Lower leg skin (tissue), 4 donors: Measurements from ENCODE around the gene CPVL. TPM values are rescaled to one million over a fixed set of nuclear protein-coding genes. Genes with fewer than 3 reads are reported as not detected.
A peak's percentile ranks its signal among the peaks of the same experiment; 100 is the strongest.

Source experiments
- DNase-seq, 2 donors: peaks; one replicate each; pipeline ENCODE4 v3.0.0-alpha.2; 2019; ENCODE audit warnings: low spot score in 2 of 2
- H3K4me3 ChIP-seq: fragments of 200-600 bp; sonication (generic); 2 replicates; pipeline ENCODE4 v1.5.1; 2017; ENCODE audit warnings: mild to moderate bottlenecking, low read depth; ENCODE audit not compliant: poor library complexity, severe bottlenecking
- POLR2A ChIP-seq, 2 donors: fragments of 450-650 bp; IDR thresholded peaks; one replicate each; pipeline ENCODE4 v1.6.1; 2016 to 2017; ENCODE audit warnings: antibody characterized with exemption in 2 of 2, mild to moderate bottlenecking in 1 of 2, moderate library complexity in 1 of 2
- WGBS, 2 donors: methylation state at CpG; one replicate each; pipeline ENCODE4 v1.1.5; 2018; 5-methylcytosine and 5-hydroxymethylcytosine counted together
- intact Hi-C: fragments of 100-400 bp; cut with DNase I; formaldehyde crosslinking; loops from one replicate; pipeline ENCODE4 v1.15.0; 2023; ENCODE audit warnings: low total_unique reads
- total RNA-seq, 4 donors: library from RNA; depleted of rRNA; stranded (reverse); fragments of >200 nt; gene quantifications; one replicate each; pipeline ENCODE4 v1.1.0, GENCODE V29; 2016
- TF ChIP-seq, protein P1 (sequence below), 3 donors: fragments of 450-650 bp; IDR thresholded peaks; one replicate each; pipeline ENCODE4 v1.5.1; 2016; ENCODE audit warnings: antibody characterized with exemption in 3 of 3, mild to moderate bottlenecking in 3 of 3, moderate library complexity in 2 of 3

The CPVL gene
- total RNA-seq, 4 donors from 2014 or later, result 8.8 to 17.5 (median 12.6) TPM

DNA sequence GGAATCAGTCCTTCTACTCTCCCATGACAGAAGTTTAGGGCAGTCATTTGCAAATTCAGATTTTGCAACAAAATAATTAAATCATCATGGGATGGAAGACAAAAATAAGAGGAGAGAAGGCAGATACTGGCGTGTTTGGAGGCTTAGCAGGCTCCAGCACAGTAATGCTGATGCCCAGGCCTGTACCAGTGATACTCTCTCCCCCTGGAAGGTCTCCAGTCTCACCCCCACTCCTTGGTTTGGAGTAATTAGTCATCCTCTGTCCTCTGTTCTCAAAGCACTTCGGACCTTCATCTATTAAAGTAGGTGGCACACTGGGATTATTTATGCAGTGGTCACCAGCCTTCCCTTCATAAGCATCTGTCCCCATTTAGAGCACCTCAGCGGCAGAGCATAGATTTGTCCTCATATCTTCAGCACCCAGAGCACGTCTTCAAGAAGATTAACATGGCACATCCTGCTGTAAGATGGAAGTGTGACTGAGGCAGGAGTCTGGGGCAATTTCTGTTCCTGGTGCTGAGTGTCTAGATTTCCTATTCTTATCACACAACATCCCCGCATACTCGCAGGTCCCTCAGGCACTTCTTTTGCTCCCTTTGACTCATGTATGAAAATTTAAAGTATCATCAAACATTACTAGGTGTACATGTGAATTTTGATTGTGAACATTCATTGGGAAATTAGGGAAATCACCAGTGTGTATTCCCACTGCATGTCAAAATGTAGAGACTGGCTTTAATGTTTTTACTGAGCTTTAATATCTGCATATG is 156.9 kb downstream of the CPVL start:
- no peak for TF ChIP-seq POLR2A (IDR thresholded peaks at IDR 0.05)
- TF ChIP-seq, protein P1, sequence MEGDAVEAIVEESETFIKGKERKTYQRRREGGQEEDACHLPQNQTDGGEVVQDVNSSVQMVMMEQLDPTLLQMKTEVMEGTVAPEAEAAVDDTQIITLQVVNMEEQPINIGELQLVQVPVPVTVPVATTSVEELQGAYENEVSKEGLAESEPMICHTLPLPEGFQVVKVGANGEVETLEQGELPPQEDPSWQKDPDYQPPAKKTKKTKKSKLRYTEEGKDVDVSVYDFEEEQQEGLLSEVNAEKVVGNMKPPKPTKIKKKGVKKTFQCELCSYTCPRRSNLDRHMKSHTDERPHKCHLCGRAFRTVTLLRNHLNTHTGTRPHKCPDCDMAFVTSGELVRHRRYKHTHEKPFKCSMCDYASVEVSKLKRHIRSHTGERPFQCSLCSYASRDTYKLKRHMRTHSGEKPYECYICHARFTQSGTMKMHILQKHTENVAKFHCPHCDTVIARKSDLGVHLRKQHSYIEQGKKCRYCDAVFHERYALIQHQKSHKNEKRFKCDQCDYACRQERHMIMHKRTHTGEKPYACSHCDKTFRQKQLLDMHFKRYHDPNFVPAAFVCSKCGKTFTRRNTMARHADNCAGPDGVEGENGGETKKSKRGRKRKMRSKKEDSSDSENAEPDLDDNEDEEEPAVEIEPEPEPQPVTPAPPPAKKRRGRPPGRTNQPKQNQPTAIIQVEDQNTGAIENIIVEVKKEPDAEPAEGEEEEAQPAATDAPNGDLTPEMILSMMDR (IDR thresholded peaks at IDR 0.05), result no peak
- whole genome bisulfite sequencing, 2 donors, result 68 to 73% methylated on average over 6 of the region's 6 CpGs
- intact Hi-C loops, result no loop called here
- no peak overlapping the region for H3K4me3 ChIP-seq
- DNase-seq, result no peak

DNA sequence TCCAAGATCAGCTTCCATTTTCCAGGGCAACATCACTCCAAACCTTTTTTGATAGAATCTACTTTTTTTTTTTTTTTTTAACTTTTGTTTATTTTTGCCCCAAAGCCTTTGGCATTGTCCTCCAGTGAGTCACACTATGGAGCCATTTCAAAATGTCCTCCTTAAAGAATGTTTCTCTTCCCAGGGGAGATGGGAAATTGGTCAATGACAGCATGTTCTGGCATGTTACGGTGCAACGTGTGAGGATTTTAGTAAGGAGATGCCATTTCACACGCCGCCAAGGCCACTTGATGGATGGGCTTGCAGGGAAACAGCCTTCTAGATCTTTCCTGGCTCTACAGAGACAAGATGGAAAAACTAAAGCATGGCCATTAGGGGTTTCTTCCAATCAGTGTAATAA is 157.5 kb downstream of the CPVL start:
- peak; percentile 81 to 86 for DNase-seq
- TF ChIP-seq, protein P1 (IDR thresholded peaks at IDR 0.05), result no peak
- TF ChIP-seq POLR2A (IDR thresholded peaks at IDR 0.05), result no peak
- intact Hi-C loops, result no loop called here
- 35 to 36% methylated on average over 4 of the region's 4 CpGs for WGBS, 2 donors
- no peak overlapping the region for H3K4me3 ChIP-seq

DNA sequence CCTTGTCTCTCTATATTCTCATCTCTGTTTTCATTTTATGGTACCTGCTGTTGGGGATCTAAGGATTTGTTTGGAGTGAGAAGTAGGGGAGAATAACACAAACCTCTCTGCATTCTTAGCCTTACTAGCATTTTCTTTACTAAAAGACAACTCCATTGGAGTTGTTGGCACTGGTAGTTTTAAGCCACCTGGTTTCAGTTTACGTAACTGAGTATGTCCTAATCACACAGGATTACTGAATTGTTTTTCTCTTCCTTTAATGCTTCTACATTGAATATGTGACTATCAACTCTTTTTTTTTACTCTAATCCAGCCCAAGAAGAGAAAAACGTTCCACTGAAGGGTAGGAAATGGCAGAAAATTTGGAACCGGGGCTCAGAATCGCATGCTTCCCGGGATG is 158.2 kb downstream of the CPVL start:
- no peak overlapping the region for H3K4me3 ChIP-seq
- 72 to 73% methylated on average over 5 of the region's 5 CpGs for WGBS, 2 donors
- TF ChIP-seq, protein P1 (IDR thresholded peaks at IDR 0.05), result no peak
- no peak for TF ChIP-seq POLR2A (IDR thresholded peaks at IDR 0.05)
- intact Hi-C loops, result no loop called here
- no peak for DNase-seq

DNA sequence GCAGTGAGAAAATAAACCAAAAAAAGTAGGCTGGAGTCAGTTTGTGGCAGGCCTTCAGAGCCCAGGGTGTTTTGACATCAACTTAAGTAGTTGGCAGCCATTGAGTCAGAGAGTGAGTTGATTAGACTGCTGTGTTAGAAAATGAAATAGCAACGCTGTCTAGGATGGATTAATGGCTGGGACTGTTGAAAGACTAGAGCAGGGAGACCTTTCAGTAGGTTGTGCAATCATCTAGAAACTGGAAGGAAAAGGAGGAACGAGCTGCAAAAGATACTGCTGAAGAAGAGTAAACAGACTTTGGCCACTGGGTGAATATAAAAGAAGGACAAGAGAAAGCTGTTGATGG is 159.6 kb downstream of the CPVL start:
- peak in 1 of 2 donors; percentile 58 for DNase-seq
- H3K4me3 ChIP-seq, result no peak overlapping the region
- TF ChIP-seq, protein P1 (IDR thresholded peaks at IDR 0.05), result no peak
- no peak for TF ChIP-seq POLR2A (IDR thresholded peaks at IDR 0.05)
- intact Hi-C loops, result no loop called here
- WGBS, 2 donors, result 7 to 12% methylated on average over 2 of the region's 2 CpGs

DNA sequence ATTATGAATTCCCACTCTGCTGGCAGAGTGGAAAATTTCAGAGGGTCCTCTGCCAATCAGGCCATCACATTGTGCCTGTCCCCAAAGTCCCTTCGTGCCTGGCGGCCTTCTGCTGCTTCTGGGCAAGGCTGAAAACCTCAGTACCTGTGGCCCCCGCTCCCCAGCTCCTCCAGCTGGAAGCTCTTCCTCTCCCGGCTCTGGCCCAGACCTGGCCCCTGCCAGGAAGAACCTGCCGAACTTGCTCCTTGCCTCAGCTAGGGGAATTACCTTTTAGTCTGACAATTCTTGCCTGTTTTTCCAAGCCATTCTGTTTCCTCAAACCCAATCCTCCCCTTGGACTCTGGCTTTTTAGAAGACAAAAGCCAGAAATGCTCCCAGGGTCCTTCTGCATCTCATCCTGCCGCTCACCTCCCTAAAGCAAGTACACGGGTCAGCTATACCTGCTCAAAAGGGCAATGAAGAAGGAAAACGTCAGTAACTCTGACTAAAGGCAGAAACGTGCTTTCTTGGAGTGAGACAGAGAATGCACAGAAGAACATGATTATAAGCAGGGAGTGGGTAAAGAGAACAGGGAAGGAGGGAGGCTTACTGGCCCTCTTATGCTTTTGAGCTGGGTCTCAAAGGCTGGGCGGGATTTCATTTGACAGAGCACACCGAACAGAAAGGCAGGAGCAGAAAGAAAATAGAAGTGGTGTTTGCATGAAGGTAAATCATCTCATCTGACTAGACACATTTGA is 160.1 kb downstream of the CPVL start:
- intact Hi-C loops, result no loop called here
- WGBS, 2 donors, result 42 to 57% methylated on average over 11 of the region's 11 CpGs
- TF ChIP-seq POLR2A (IDR thresholded peaks at IDR 0.05), result no peak
- TF ChIP-seq, protein P1 (IDR thresholded peaks at IDR 0.05), result no peak
- H3K4me3 ChIP-seq, result no peak overlapping the region
- no peak for DNase-seq
